ENCODE results near the gene ABCA5. TPM values are rescaled to one million over a fixed set of nuclear protein-coding genes. Genes with fewer than 3 reads are reported as not detected.

Gene ABCA5
- polyA plus RNA-seq, 3 donors = 0.50 to 3.1 (median 0.73) TPM

GRCh38 chr17:69267219-69267618 lies 59.7 kb downstream of the ABCA5 start:
- peaks cover 0 to 4% (median 0%) of the 10 kb centered on the region in 7 donors for H3K9me3 Mint-ChIP-seq
- Histone ChIP-seq H3K9ac (ENCODE audit: insufficient read depth, low read length, poor library complexity, severe bottlenecking) (no peak overlapping the region), H4K20me1 (ENCODE audit: insufficient read depth, low read length) (no peaks in the 10 kb centered on the region), H3K4me1 (ENCODE audit: control insufficient read depth in 1 of 2, insufficient read depth in 2 of 2, low read length in 2 of 2) (peaks cover 0 to 10% of the 10 kb centered on the region in 2 donors), H3K27ac (ENCODE audit: low read depth in 1 of 2, low read length in 2 of 2) (no peak overlapping the region), H3K36me3 (replicated peaks in 1 of 2; ENCODE audit: control insufficient read depth in 1 of 2, insufficient read depth in 2 of 2, low read length in 2 of 2) (no peaks in the 10 kb centered on the region), H2AFZ (ENCODE audit: insufficient read depth, low read depth, low read length, poor library complexity, severe bottlenecking) (no peak overlapping the region), H3K9me3 (replicated peaks in 1 of 2; ENCODE audit: control insufficient read depth in 1 of 2, insufficient read depth in 1 of 2, low read length in 2 of 2) (no peaks in the 10 kb centered on the region), H3K4me2 (replicated peaks; ENCODE audit: extremely low read depth, low read length, poor library complexity, severe bottlenecking) (no peak overlapping the region), H3K79me2 (ENCODE audit: insufficient read depth, low read length) (no peaks in the 10 kb centered on the region), H3K4me3 (replicated peaks in 1 of 3; ENCODE audit: low read depth in 2 of 3, low read length in 3 of 3) (no peak overlapping the region), H3K27me3 (ENCODE audit: control insufficient read depth in 2 of 2, insufficient read depth in 2 of 2, low read length in 2 of 2) (no peaks in the 10 kb centered on the region)
- no CpG with 5 or more reads among the region's 3 CpGs for WGBS (ENCODE audit: insufficient coverage)
- H3K36me3 Mint-ChIP-seq = peaks cover 0 to 4% of the 10 kb centered on the region in 2 donors
- DNase-seq = no peak
- intact Hi-C loops (cut with micrococcal nuclease) = no loop called here
- H3K4me1 Mint-ChIP-seq = peaks cover 14% of the 10 kb centered on the region
- TF ChIP-seq, protein P1, sequence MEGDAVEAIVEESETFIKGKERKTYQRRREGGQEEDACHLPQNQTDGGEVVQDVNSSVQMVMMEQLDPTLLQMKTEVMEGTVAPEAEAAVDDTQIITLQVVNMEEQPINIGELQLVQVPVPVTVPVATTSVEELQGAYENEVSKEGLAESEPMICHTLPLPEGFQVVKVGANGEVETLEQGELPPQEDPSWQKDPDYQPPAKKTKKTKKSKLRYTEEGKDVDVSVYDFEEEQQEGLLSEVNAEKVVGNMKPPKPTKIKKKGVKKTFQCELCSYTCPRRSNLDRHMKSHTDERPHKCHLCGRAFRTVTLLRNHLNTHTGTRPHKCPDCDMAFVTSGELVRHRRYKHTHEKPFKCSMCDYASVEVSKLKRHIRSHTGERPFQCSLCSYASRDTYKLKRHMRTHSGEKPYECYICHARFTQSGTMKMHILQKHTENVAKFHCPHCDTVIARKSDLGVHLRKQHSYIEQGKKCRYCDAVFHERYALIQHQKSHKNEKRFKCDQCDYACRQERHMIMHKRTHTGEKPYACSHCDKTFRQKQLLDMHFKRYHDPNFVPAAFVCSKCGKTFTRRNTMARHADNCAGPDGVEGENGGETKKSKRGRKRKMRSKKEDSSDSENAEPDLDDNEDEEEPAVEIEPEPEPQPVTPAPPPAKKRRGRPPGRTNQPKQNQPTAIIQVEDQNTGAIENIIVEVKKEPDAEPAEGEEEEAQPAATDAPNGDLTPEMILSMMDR (IDR thresholded peaks at IDR 0.05) = no peak
- H3K4me3 Mint-ChIP-seq = no peak overlapping the region
- H3K27me3 Mint-ChIP-seq (ENCODE audit: low read depth in 3 of 3) = no peaks in the 10 kb centered on the region
- no peak overlapping the region for H3K27ac Mint-ChIP-seq

DNA sequence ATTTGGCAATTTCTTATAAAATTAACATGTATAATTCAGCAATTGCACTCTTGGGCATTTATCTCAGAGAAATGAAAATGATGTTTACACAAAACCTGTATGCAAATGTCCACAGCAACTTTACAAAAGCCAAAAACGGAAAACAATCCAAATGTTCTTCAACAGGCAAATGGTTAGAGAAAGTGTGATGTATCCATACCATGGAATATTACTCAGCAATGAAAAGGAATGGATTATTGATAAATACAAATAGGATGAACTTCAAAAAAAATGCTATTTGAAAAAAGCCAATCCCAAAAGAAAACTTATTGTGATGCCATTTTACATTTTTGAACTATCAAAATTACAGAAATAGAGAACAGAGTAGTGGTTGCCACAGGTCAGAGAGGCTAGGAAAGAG lies 61.1 kb downstream of the ABCA5 start:
- no CpG with 5 or more reads among the region's 1 CpG for WGBS (ENCODE audit: insufficient coverage)
- H3K4me3 ChIP-seq (replicated peaks in 1 of 3; ENCODE audit: low read depth in 2 of 3, low read length in 3 of 3) = no peak overlapping the region
- H3K4me1 ChIP-seq (ENCODE audit: control insufficient read depth in 1 of 2, insufficient read depth in 2 of 2, low read length in 2 of 2) = peaks cover 0 to 10% of the 10 kb centered on the region in 2 donors
- H2AFZ ChIP-seq (ENCODE audit: insufficient read depth, low read depth, low read length, poor library complexity, severe bottlenecking) = no peak overlapping the region
- no peaks in the 10 kb centered on the region for H4K20me1 ChIP-seq (ENCODE audit: insufficient read depth, low read length)
- H3K4me1 Mint-ChIP-seq = peaks cover 14% of the 10 kb centered on the region
- H3K36me3 Mint-ChIP-seq = peaks cover 0 to 4% of the 10 kb centered on the region in 2 donors
- H3K9me3 Mint-ChIP-seq = peaks cover 0 to 4% (median 0%) of the 10 kb centered on the region in 7 donors
- DNase-seq = no peak
- no peak overlapping the region for H3K27ac ChIP-seq (ENCODE audit: low read depth in 1 of 2, low read length in 2 of 2)
- no peak overlapping the region for H3K4me3 Mint-ChIP-seq
- H3K9me3 ChIP-seq (replicated peaks in 1 of 2; ENCODE audit: control insufficient read depth in 1 of 2, insufficient read depth in 1 of 2, low read length in 2 of 2) = no peaks in the 10 kb centered on the region
- no peak overlapping the region for H3K4me2 ChIP-seq (replicated peaks; ENCODE audit: extremely low read depth, low read length, poor library complexity, severe bottlenecking)
- H3K27ac Mint-ChIP-seq = no peak overlapping the region
- intact Hi-C loops (cut with micrococcal nuclease) = no loop called here
- no peak overlapping the region for H3K9ac ChIP-seq (ENCODE audit: insufficient read depth, low read length, poor library complexity, severe bottlenecking)
- TF ChIP-seq, protein P1 (IDR thresholded peaks at IDR 0.05) = no peak
- H3K79me2 ChIP-seq (ENCODE audit: insufficient read depth, low read length) = no peaks in the 10 kb centered on the region
- H3K27me3 ChIP-seq (ENCODE audit: control insufficient read depth in 2 of 2, insufficient read depth in 2 of 2, low read length in 2 of 2) = no peaks in the 10 kb centered on the region
- no peaks in the 10 kb centered on the region for H3K36me3 ChIP-seq (replicated peaks in 1 of 2; ENCODE audit: control insufficient read depth in 1 of 2, insufficient read depth in 2 of 2, low read length in 2 of 2)
- no peaks in the 10 kb centered on the region for H3K27me3 Mint-ChIP-seq (ENCODE audit: low read depth in 3 of 3)

Data from CD14-positive monocyte (primary cell).